ENCODE measurements around the gene CHMP2A. TPM values are rescaled to one million over a fixed set of nuclear protein-coding genes. Genes with fewer than 3 reads are reported as not detected.

The CHMP2A gene
- total and polyA plus RNA-seq, 2 of the 13 experiments (the other 11 are each of a cell fraction or from before 2014, with no cell fraction given): 49.7 to 55.0 TPM

DNA sequence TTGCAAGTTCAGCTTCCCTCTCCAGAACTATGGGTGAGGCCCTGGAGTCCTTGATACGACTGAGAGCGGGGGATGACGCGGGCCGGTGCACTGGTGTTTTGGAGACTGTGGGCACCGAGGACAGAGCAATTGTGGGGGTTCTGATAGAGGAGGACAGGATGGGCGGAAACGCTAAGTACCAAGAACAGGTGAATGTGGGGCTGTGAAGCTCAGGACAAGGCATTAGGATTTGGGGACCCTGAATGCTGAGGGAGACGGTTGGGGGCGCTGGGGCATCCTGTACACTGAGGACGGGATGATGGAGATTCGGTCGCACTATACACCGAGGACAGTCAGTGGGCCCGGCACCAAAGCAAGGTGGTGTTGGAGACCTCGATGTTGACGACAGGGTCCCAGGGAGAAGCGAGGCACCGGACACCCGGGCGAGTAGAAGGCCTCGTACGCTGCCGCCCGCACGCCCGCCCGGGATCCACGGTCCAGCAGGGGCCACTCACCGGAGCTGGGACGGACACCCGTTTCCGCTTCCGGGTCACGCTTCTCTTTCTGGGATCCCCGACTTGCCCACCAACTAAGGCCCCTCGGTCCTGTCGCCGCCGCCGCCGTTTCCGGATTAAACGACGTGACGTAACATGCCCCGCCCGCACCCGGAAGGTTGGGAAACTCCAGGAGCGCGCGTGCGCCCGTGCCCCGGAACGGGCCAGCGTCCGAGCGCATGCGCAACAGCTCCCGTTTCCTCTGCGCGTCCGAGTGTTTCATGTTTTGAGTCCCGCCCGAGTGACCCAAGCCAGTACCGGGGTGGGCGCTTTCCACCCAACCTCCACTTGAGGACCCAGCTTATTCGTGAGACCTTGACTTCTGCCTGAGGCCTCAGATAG, at the start of gene CHMP2A (continued):
- TF ChIP-seq LCORL (IDR thresholded peaks at IDR 0.05) (no peak), LCORL (CRISPR knock-in tag; IDR thresholded peaks at IDR 0.05) (0 out of 2 replicates have a peak, but pooled peaks have one; percentile 40), ZNF704 (CRISPR knock-in tag; IDR thresholded peaks at IDR 0.05; ENCODE audit: borderline replicate concordance) (0 out of 2 replicates have a peak, but pooled peaks have one; percentile 20), TFDP1 (CRISPR knock-in tag; IDR thresholded peaks at IDR 0.05; ENCODE audit: borderline replicate concordance) (no peak; the same call in 1 of the 2 replicates), ZFYVE20 (CRISPR knock-in tag; IDR thresholded peaks at IDR 0.05; ENCODE audit: borderline replicate concordance, low read depth) (no peak), ZNF354B (CRISPR knock-in tag; IDR thresholded peaks at IDR 0.05) (no peak), ZNF770 (CRISPR knock-in tag; IDR thresholded peaks at IDR 0.05) (no peak), ZNF777 (CRISPR knock-in tag; IDR thresholded peaks at IDR 0.05) (no peak), YEATS4 (CRISPR knock-in tag; IDR thresholded peaks at IDR 0.05; ENCODE audit: borderline replicate concordance) (peak; percentile 47; the same call in 1 of the 2 replicates), SALL1 (CRISPR knock-in tag; IDR thresholded peaks at IDR 0.05) (no peak; the same call in 1 of the 2 replicates), NCOA2 (CRISPR knock-in tag; IDR thresholded peaks at IDR 0.05) (0 out of 2 replicates have a peak, but pooled peaks have one; percentile 3), ZSCAN9 (CRISPR knock-in tag; IDR thresholded peaks at IDR 0.05; ENCODE audit: borderline replicate concordance) (peak; percentile 21; the same call in 1 of the 2 replicates), BHLHE40 (IDR thresholded peaks at IDR 0.05; ENCODE audit: low read length) (peak; percentile 46; the same call in 1 of the 2 replicates), ELF3 (CRISPR knock-in tag; IDR thresholded peaks at IDR 0.05) (peak; percentile 45; the same call in 1 of the 2 replicates), U2AF1 (optimal IDR thresholded peaks at IDR 0.05; ENCODE audit: low read depth, low read length) (no peak), ZNF484 (CRISPR knock-in tag; IDR thresholded peaks at IDR 0.05; ENCODE audit: borderline replicate concordance, low read depth) (no peak), ZNF781 (CRISPR knock-in tag; IDR thresholded peaks at IDR 0.05; ENCODE audit: borderline replicate concordance, not compliant biosample characterization) (no peak), ZFP91 (CRISPR knock-in tag; IDR thresholded peaks at IDR 0.05; ENCODE audit: borderline replicate concordance) (peak; percentile 13; the same call in 1 of the 2 replicates), ZIK1 (CRISPR knock-in tag; IDR thresholded peaks at IDR 0.05; ENCODE audit: borderline replicate concordance, low read depth) (no peak), RXRB (CRISPR knock-in tag; IDR thresholded peaks at IDR 0.05; ENCODE audit: borderline replicate concordance) (no peak), ETV5 (CRISPR knock-in tag; IDR thresholded peaks at IDR 0.05; ENCODE audit: borderline replicate concordance) (peak; percentile 69), HNRNPL (IDR thresholded peaks at IDR 0.05; ENCODE audit: low read depth, low read length) (0 out of 2 replicates have a peak, but pooled peaks have one; percentile 31)
